Measurements from ENCODE around the gene CDH4.

CDH4 gene

GRCh38 chr20:61955668-61956395 is 703.8 kb downstream of the CDH4 start:
- TF ChIP-seq ZBTB7A (IDR thresholded peaks at IDR 0.05; ENCODE audit: low read depth) (no peak), RAD21 (IDR thresholded peaks at IDR 0.05; ENCODE audit: low read depth) (no peak), NFIC (IDR thresholded peaks at IDR 0.05) (no peak), CREB1 (IDR thresholded peaks at IDR 0.05; ENCODE audit: low read depth) (no peak), TEAD4 (IDR thresholded peaks at IDR 0.05) (no peak), EGR1 (IDR thresholded peaks at IDR 0.05) (no peak)

GRCh38 chr20:61956396-61957342 is 704.6 kb downstream of the CDH4 start:
- no peak for TF ChIP-seq NFIC (IDR thresholded peaks at IDR 0.05)

DNA sequence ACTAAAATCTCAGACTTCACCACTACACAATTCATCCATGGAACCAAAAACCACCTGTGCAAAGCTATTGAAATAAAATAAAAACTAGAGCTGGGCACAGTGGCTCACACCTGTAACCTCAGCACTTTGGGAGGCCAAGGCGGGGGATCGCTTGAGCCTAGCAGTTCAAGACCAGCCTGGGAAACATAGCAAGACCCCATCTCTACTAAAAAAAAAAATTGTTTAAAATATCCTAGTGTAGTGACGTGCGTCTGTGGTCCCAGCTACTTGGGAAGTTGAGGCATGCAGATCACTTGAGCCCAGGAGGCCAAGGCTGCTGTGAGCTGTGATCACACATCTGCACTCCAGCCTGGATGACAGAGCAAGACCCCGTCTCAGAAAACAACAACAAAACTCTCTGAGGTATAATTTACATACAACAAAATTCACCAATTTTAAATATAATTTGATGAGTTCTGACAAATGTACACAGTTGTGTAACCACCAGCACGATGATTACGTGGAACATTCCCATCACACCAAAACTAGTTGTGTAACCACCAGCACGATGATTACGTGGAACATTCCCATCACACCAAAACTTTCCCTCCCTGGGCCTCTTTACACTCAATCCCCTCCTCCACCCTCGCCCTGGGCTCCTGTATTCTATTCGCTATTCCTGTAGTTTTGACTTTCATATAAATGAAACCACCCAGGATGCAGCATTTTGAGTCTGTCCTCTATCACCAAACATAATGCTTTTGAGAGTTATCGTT is 706.1 kb downstream of the CDH4 start:
- TF ChIP-seq, protein P1, sequence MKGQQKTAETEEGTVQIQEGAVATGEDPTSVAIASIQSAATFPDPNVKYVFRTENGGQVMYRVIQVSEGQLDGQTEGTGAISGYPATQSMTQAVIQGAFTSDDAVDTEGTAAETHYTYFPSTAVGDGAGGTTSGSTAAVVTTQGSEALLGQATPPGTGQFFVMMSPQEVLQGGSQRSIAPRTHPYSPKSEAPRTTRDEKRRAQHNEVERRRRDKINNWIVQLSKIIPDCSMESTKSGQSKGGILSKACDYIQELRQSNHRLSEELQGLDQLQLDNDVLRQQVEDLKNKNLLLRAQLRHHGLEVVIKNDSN (IDR thresholded peaks at IDR 0.05) = no peak
- TF ChIP-seq EGR1 (IDR thresholded peaks at IDR 0.05) (no peak), REST (IDR thresholded peaks at IDR 0.05; ENCODE audit: low read depth) (no peak), FOXM1 (IDR thresholded peaks at IDR 0.05; ENCODE audit: borderline replicate concordance, low read depth) (no peak), RAD21 (IDR thresholded peaks at IDR 0.05; ENCODE audit: low read depth) (no peak), CREB1 (IDR thresholded peaks at IDR 0.05; ENCODE audit: low read depth) (no peak), ZBTB7A (IDR thresholded peaks at IDR 0.05; ENCODE audit: low read depth) (no peak), EP300 (IDR thresholded peaks at IDR 0.05; ENCODE audit: borderline replicate concordance) (no peak), TCF12 (IDR thresholded peaks at IDR 0.05; ENCODE audit: low read depth) (no peak), YY1 (IDR thresholded peaks at IDR 0.05; ENCODE audit: low read depth) (no peak), MAX (IDR thresholded peaks at IDR 0.05) (no peak), NFIC (IDR thresholded peaks at IDR 0.05) (no peak), CEBPB (IDR thresholded peaks at IDR 0.05) (no peak), TEAD4 (IDR thresholded peaks at IDR 0.05) (no peak), TAF1 (IDR thresholded peaks at IDR 0.05; ENCODE audit: low read depth) (no peak)

GRCh38 chr20:61958773-61959700 is 707.0 kb downstream of the CDH4 start:
- TF ChIP-seq TEAD4 (IDR thresholded peaks at IDR 0.05) = no peak
- TF ChIP-seq, protein P1 (IDR thresholded peaks at IDR 0.05) = peak; percentile 52
- no peak for TF ChIP-seq ZBTB7A (IDR thresholded peaks at IDR 0.05; ENCODE audit: low read depth)
- no peak for TF ChIP-seq REST (IDR thresholded peaks at IDR 0.05; ENCODE audit: low read depth)
- TF ChIP-seq EGR1 (IDR thresholded peaks at IDR 0.05) = no peak
- TF ChIP-seq NFIC (IDR thresholded peaks at IDR 0.05) = no peak

DNA sequence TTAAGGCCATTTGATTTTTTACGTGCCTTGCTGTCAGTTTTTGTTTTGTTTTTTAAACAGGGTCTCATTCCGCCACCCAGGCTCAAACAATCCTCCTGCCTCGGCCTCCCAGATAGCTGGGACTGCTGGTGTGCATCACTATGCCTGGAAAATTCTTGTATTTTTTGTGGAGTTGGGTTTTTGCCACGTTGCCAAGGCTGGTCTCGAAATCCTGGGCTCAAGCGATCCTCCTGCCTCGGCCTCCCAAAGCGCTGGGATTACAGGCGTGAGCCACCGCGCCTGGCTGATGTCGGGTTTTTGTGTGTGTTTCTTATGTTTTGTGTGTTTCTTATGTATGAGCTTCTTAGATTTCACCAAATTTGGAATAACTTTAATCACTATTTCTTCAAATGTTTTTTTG is 708.8 kb downstream of the CDH4 start:
- TF ChIP-seq RAD21 (IDR thresholded peaks at IDR 0.05; ENCODE audit: low read depth) (no peak), TCF12 (IDR thresholded peaks at IDR 0.05; ENCODE audit: low read depth) (no peak), TEAD4 (IDR thresholded peaks at IDR 0.05) (no peak), CREB1 (IDR thresholded peaks at IDR 0.05; ENCODE audit: low read depth) (no peak)

Measured in Ishikawa (cell line).